Measurements from ENCODE around the gene MSMO1.

Gene MSMO1

GRCh38 chr4:165288226-165288625 is 39.2 kb upstream of the MSMO1 start:
- Histone ChIP-seq H3K4me3 (ENCODE audit: low read depth in 1 of 2, low read length in 2 of 2) (no peak overlapping the region), H3K4me2 (ENCODE audit: insufficient read depth, low read length) (no peak overlapping the region), H3K4me1 (ENCODE audit: insufficient read depth, low read length) (no peaks in the 10 kb centered on the region), H2AFZ (ENCODE audit: low read depth, low read length) (no peak overlapping the region), H4K20me1 (ENCODE audit: insufficient read depth, low read length) (no peaks in the 10 kb centered on the region), H3K9me3 (ENCODE audit: insufficient read depth, low read length, severe bottlenecking) (no peaks in the 10 kb centered on the region), H3K79me2 (ENCODE audit: insufficient read depth, low read length) (no peaks in the 10 kb centered on the region), H3K27me3 (ENCODE audit: insufficient read depth, low read length, poor library complexity) (no peaks in the 10 kb centered on the region), H3K36me3 (ENCODE audit: insufficient read depth, low read length) (no peaks in the 10 kb centered on the region), H3K9ac (ENCODE audit: low read depth, low read length) (no peak overlapping the region), H3K27ac (ENCODE audit: low read length) (no peak overlapping the region)
- DNase-seq: no peak
- TF ChIP-seq EZH2 (IDR thresholded peaks at IDR 0.05; ENCODE audit: borderline replicate concordance, low read depth, low read length, severe bottlenecking): no peak
- TF ChIP-seq CTCF (IDR thresholded peaks at IDR 0.05; ENCODE audit: borderline replicate concordance, extremely low read depth, low read length, poor library complexity, severe bottlenecking): no peak
- no peak for ATAC-seq (ENCODE audit: insufficient read depth, low read depth)

- DNase-seq (no peak), ATAC-seq (ENCODE audit: insufficient read depth, low read depth) (peak; percentile 50; the same call in 1 of the 3 replicates)
- Histone ChIP-seq H2AFZ (ENCODE audit: low read depth, low read length) (no peak overlapping the region), H3K4me3 (ENCODE audit: low read depth in 1 of 2, low read length in 2 of 2) (no peak overlapping the region), H3K36me3 (ENCODE audit: insufficient read depth, low read length) (no peaks in the 10 kb centered on the region), H3K4me1 (ENCODE audit: insufficient read depth, low read length) (no peaks in the 10 kb centered on the region), H4K20me1 (ENCODE audit: insufficient read depth, low read length) (no peaks in the 10 kb centered on the region), H3K4me2 (ENCODE audit: insufficient read depth, low read length) (no peak overlapping the region), H3K27me3 (ENCODE audit: insufficient read depth, low read length, poor library complexity) (no peaks in the 10 kb centered on the region), H3K27ac (ENCODE audit: low read length) (no peak overlapping the region), H3K9me3 (ENCODE audit: insufficient read depth, low read length, severe bottlenecking) (no peaks in the 10 kb centered on the region), H3K79me2 (ENCODE audit: insufficient read depth, low read length) (no peaks in the 10 kb centered on the region), H3K9ac (ENCODE audit: low read depth, low read length) (no peak overlapping the region)
- TF ChIP-seq EZH2 (IDR thresholded peaks at IDR 0.05; ENCODE audit: borderline replicate concordance, low read depth, low read length, severe bottlenecking) (no peak), CTCF (IDR thresholded peaks at IDR 0.05; ENCODE audit: borderline replicate concordance, extremely low read depth, low read length, poor library complexity, severe bottlenecking) (no peak)
Measured at GRCh38 chr4:165288639-165289422, 38.6 kb upstream of the MSMO1 start.

GRCh38 chr4:165289423-165289785 is 38.1 kb upstream of the MSMO1 start:
- no peak overlapping the region for H3K4me3 ChIP-seq (ENCODE audit: low read depth in 1 of 2, low read length in 2 of 2)
- H3K79me2 ChIP-seq (ENCODE audit: insufficient read depth, low read length): no peaks in the 10 kb centered on the region
- TF ChIP-seq CTCF (IDR thresholded peaks at IDR 0.05; ENCODE audit: borderline replicate concordance, extremely low read depth, low read length, poor library complexity, severe bottlenecking) (no peak), EZH2 (IDR thresholded peaks at IDR 0.05; ENCODE audit: borderline replicate concordance, low read depth, low read length, severe bottlenecking) (no peak)
- no peak overlapping the region for H2AFZ ChIP-seq (ENCODE audit: low read depth, low read length)
- no peaks in the 10 kb centered on the region for H3K36me3 ChIP-seq (ENCODE audit: insufficient read depth, low read length)
- H3K4me1 ChIP-seq (ENCODE audit: insufficient read depth, low read length): no peaks in the 10 kb centered on the region
- H4K20me1 ChIP-seq (ENCODE audit: insufficient read depth, low read length): no peaks in the 10 kb centered on the region
- DNase-seq (no peak), ATAC-seq (ENCODE audit: insufficient read depth, low read depth) (no peak)
- H3K9ac ChIP-seq (ENCODE audit: low read depth, low read length): no peak overlapping the region
- H3K27me3 ChIP-seq (ENCODE audit: insufficient read depth, low read length, poor library complexity): no peaks in the 10 kb centered on the region
- H3K9me3 ChIP-seq (ENCODE audit: insufficient read depth, low read length, severe bottlenecking): no peaks in the 10 kb centered on the region
- H3K4me2 ChIP-seq (ENCODE audit: insufficient read depth, low read length): no peak overlapping the region
- H3K27ac ChIP-seq (ENCODE audit: low read length): no peak overlapping the region

All from DND-41 (cell line).